ENCODE measurements around the gene AGBL4. TPM values are rescaled to one million over a fixed set of nuclear protein-coding genes. Genes with fewer than 3 reads are reported as not detected.

AGBL4 gene
- total and polyA plus RNA-seq, 7 experiments from 2014 or later, result 0.27 TPM; not detected in 6

GRCh38 chr1:49556676-49557234, 467.0 kb downstream of the AGBL4 start:
- H3K36me3 Mint-ChIP-seq, result no peaks in the 10 kb centered on the region
- peaks cover 2 to 30% (median 13%) of the 10 kb centered on the region in 11 donors for H3K9me3 Mint-ChIP-seq
- H3K27ac ChIP-seq (ENCODE audit: low read depth, low read length), result no peak overlapping the region
- H3K27me3 Mint-ChIP-seq, result peaks cover 0 to 5% (median 0%) of the 10 kb centered on the region in 5 donors
- DNase-seq, result no peak
- H3K4me1 ChIP-seq (ENCODE audit: control insufficient read depth in 2 of 2, insufficient read depth in 2 of 2, low read length in 2 of 2), result no peaks in the 10 kb centered on the region
- no peak overlapping the region for H3K4me3 Mint-ChIP-seq
- no peak overlapping the region for H3K4me3 ChIP-seq (ENCODE audit: low read length)
- no peaks in the 10 kb centered on the region for H3K4me1 Mint-ChIP-seq
- ChIA-PET CTCF (no interaction called here), POLR2A (no interaction called here)
- no peaks in the 10 kb centered on the region for H3K36me3 ChIP-seq (ENCODE audit: control insufficient read depth in 2 of 3, insufficient read depth in 3 of 3, low read length in 3 of 3)
- no peak for ATAC-seq
- no peaks in the 10 kb centered on the region for H3K9me3 ChIP-seq (ENCODE audit: control insufficient read depth in 2 of 3, low read length in 3 of 3)
- H3K27ac Mint-ChIP-seq, result no peak overlapping the region
- intact Hi-C loops (cut with micrococcal nuclease), result no loop called here
- H3K27me3 ChIP-seq (ENCODE audit: control insufficient read depth in 2 of 2, insufficient read depth in 2 of 2, low read length in 2 of 2), result no peaks in the 10 kb centered on the region

DNA sequence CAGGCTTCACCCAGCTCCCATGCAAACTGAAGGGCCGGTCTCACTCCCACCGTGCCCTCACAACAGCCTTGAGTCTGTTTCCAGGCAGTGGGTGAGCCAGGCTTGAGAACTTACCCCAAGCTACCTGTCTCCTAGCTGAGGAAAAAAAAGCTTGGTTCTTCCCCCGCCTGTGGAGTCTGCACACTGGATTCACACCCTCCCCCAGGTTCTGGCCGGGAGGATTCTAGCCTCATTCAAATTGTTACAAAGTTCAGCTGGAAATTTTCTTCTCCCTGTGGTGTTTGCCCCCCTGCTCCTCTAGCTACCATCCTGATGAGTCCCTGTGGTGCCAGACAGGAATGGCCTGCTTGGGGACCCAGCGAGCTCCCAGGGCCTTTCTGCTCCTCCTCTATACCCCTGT, 471.7 kb downstream of the AGBL4 start:
- no peak overlapping the region for H3K4me3 ChIP-seq (ENCODE audit: low read length)
- H3K27ac ChIP-seq (ENCODE audit: low read depth, low read length), result no peak overlapping the region

GRCh38 chr1:49544615-49545014, 479.1 kb downstream of the AGBL4 start:
- DNase-seq, result no peak
- ATAC-seq, result no peak
- H3K27me3 ChIP-seq (ENCODE audit: control insufficient read depth in 2 of 2, insufficient read depth in 2 of 2, low read length in 2 of 2), result no peaks in the 10 kb centered on the region
- no peak overlapping the region for H3K4me3 Mint-ChIP-seq
- H3K4me1 ChIP-seq (ENCODE audit: control insufficient read depth in 2 of 2, insufficient read depth in 2 of 2, low read length in 2 of 2), result no peaks in the 10 kb centered on the region
- no peaks in the 10 kb centered on the region for H3K27me3 Mint-ChIP-seq
- H3K9me3 ChIP-seq (ENCODE audit: control insufficient read depth in 2 of 3, low read length in 3 of 3), result no peaks in the 10 kb centered on the region
- H3K36me3 ChIP-seq (ENCODE audit: control insufficient read depth in 2 of 3, insufficient read depth in 3 of 3, low read length in 3 of 3), result no peaks in the 10 kb centered on the region
- ChIA-PET CTCF (no interaction called here), POLR2A (no interaction called here)
- intact Hi-C loops (cut with micrococcal nuclease), result no loop called here
- H3K9me3 Mint-ChIP-seq, result peaks cover 0 to 23% (median 11%) of the 10 kb centered on the region in 11 donors
- H3K36me3 Mint-ChIP-seq, result no peaks in the 10 kb centered on the region
- H3K27ac ChIP-seq (ENCODE audit: low read depth, low read length), result no peak overlapping the region
- no peaks in the 10 kb centered on the region for H3K4me1 Mint-ChIP-seq
- H3K4me3 ChIP-seq (ENCODE audit: low read length), result no peak overlapping the region
- H3K27ac Mint-ChIP-seq, result no peak overlapping the region

More for the DNA sequence above, 471.7 kb downstream of the AGBL4 start:
- intact Hi-C loops (cut with micrococcal nuclease), result no loop called here
- no peaks in the 10 kb centered on the region for H3K4me1 Mint-ChIP-seq
- Histone ChIP-seq H3K36me3 (ENCODE audit: control insufficient read depth in 2 of 3, insufficient read depth in 3 of 3, low read length in 3 of 3) (no peaks in the 10 kb centered on the region), H3K4me1 (ENCODE audit: control insufficient read depth in 2 of 2, insufficient read depth in 2 of 2, low read length in 2 of 2) (no peaks in the 10 kb centered on the region), H3K27me3 (ENCODE audit: control insufficient read depth in 2 of 2, insufficient read depth in 2 of 2, low read length in 2 of 2) (no peaks in the 10 kb centered on the region), H3K9me3 (ENCODE audit: control insufficient read depth in 2 of 3, low read length in 3 of 3) (no peaks in the 10 kb centered on the region)
- ATAC-seq (no peak), DNase-seq (no peak)
- H3K27me3 Mint-ChIP-seq, result peaks cover 0 to 5% (median 0%) of the 10 kb centered on the region in 5 donors
- no peak overlapping the region for H3K4me3 Mint-ChIP-seq
- CTCF ChIA-PET, result no interaction called here
- peaks cover 0 to 4% (median 0%) of the 10 kb centered on the region in 5 donors for H3K36me3 Mint-ChIP-seq
- POLR2A ChIA-PET, result no interaction called here
- H3K9me3 Mint-ChIP-seq, result peaks cover 4 to 28% (median 17%) of the 10 kb centered on the region in 11 donors
- H3K27ac Mint-ChIP-seq, result no peak overlapping the region

- no peaks in the 10 kb centered on the region for H3K36me3 Mint-ChIP-seq
- Histone ChIP-seq H3K27ac (ENCODE audit: low read depth, low read length) (no peak overlapping the region), H3K36me3 (ENCODE audit: control insufficient read depth in 2 of 3, insufficient read depth in 3 of 3, low read length in 3 of 3) (no peaks in the 10 kb centered on the region), H3K9me3 (ENCODE audit: control insufficient read depth in 2 of 3, low read length in 3 of 3) (no peaks in the 10 kb centered on the region), H3K4me3 (ENCODE audit: low read length) (no peak overlapping the region), H3K4me1 (ENCODE audit: control insufficient read depth in 2 of 2, insufficient read depth in 2 of 2, low read length in 2 of 2) (no peaks in the 10 kb centered on the region), H3K27me3 (ENCODE audit: control insufficient read depth in 2 of 2, insufficient read depth in 2 of 2, low read length in 2 of 2) (no peaks in the 10 kb centered on the region)
- no peak overlapping the region for H3K4me3 Mint-ChIP-seq
- H3K9me3 Mint-ChIP-seq, result peaks cover 0 to 20% (median 8%) of the 10 kb centered on the region in 11 donors
- DNase-seq (no peak), ATAC-seq (no peak)
- H3K27ac Mint-ChIP-seq, result no peak overlapping the region
- CTCF ChIA-PET, result no interaction called here
- POLR2A ChIA-PET, result no interaction called here
- intact Hi-C loops (cut with micrococcal nuclease), result no loop called here
- no peaks in the 10 kb centered on the region for H3K27me3 Mint-ChIP-seq
- no peaks in the 10 kb centered on the region for H3K4me1 Mint-ChIP-seq
These were observed 482.5 kb downstream of the AGBL4 start for GRCh38 chr1:49541096-49541752.

GRCh38 chr1:49527606-49528305, 496.0 kb downstream of the AGBL4 start:
- Mint-ChIP-seq H3K36me3 (no peaks in the 10 kb centered on the region), H3K27ac (no peak overlapping the region), H3K9me3 (peaks cover 0 to 2% (median 0%) of the 10 kb centered on the region in 11 donors), H3K4me3 (no peak overlapping the region), H3K27me3 (no peaks in the 10 kb centered on the region), H3K4me1 (no peaks in the 10 kb centered on the region)
- H3K27me3 ChIP-seq (ENCODE audit: control insufficient read depth in 2 of 2, insufficient read depth in 2 of 2, low read length in 2 of 2), result no peaks in the 10 kb centered on the region
- ChIA-PET CTCF (no interaction called here), POLR2A (no interaction called here)
- H3K27ac ChIP-seq (ENCODE audit: low read depth, low read length), result no peak overlapping the region
- no peak for DNase-seq
- H3K4me1 ChIP-seq (ENCODE audit: control insufficient read depth in 2 of 2, insufficient read depth in 2 of 2, low read length in 2 of 2), result no peaks in the 10 kb centered on the region
- H3K4me3 ChIP-seq (ENCODE audit: low read length), result no peak overlapping the region
- H3K9me3 ChIP-seq (ENCODE audit: control insufficient read depth in 2 of 3, low read length in 3 of 3), result no peaks in the 10 kb centered on the region
- H3K36me3 ChIP-seq (ENCODE audit: control insufficient read depth in 2 of 3, insufficient read depth in 3 of 3, low read length in 3 of 3), result no peaks in the 10 kb centered on the region
- intact Hi-C loops (cut with micrococcal nuclease), result no loop called here
- ATAC-seq, result no peak

DNA sequence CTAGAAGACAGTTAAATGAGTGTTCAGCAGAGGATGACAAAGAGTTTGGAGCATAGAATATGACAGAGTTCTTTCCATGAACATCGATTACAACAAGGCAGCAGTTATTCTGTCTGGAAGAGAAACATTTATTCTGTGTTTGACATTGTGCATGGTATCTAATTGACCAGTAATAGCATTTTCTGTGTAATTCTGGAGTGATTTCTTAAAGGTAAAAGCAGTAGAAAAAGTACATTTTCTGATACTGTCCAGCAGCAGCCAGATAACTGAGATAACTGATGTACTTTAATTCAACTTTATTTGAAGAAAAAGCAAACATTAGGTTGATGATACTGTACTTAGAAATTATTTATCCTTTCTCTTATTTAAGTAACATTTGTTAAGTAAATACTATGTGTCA, 497.1 kb downstream of the AGBL4 start:
- H3K36me3 Mint-ChIP-seq, result no peaks in the 10 kb centered on the region
- intact Hi-C loops (cut with micrococcal nuclease), result no loop called here
- ChIA-PET POLR2A (no interaction called here), CTCF (no interaction called here)
- Histone ChIP-seq H3K36me3 (ENCODE audit: control insufficient read depth in 2 of 3, insufficient read depth in 3 of 3, low read length in 3 of 3) (no peaks in the 10 kb centered on the region), H3K4me1 (ENCODE audit: control insufficient read depth in 2 of 2, insufficient read depth in 2 of 2, low read length in 2 of 2) (no peaks in the 10 kb centered on the region), H3K27ac (ENCODE audit: low read depth, low read length) (no peak overlapping the region), H3K4me3 (ENCODE audit: low read length) (no peak overlapping the region), H3K27me3 (ENCODE audit: control insufficient read depth in 2 of 2, insufficient read depth in 2 of 2, low read length in 2 of 2) (no peaks in the 10 kb centered on the region), H3K9me3 (ENCODE audit: control insufficient read depth in 2 of 3, low read length in 3 of 3) (no peaks in the 10 kb centered on the region)
- ATAC-seq (no peak), DNase-seq (no peak)
- H3K27ac Mint-ChIP-seq, result no peak overlapping the region
- no peaks in the 10 kb centered on the region for H3K4me1 Mint-ChIP-seq
- peaks cover 0 to 6% (median 0%) of the 10 kb centered on the region in 5 donors for H3K27me3 Mint-ChIP-seq
- no peak overlapping the region for H3K4me3 Mint-ChIP-seq
- peaks cover 0 to 2% (median 0%) of the 10 kb centered on the region in 11 donors for H3K9me3 Mint-ChIP-seq

- DNase-seq (no peak), ATAC-seq (no peak)
- Mint-ChIP-seq H3K27me3 (peaks cover 0 to 6% (median 0%) of the 10 kb centered on the region in 5 donors), H3K4me3 (no peak overlapping the region), H3K36me3 (no peaks in the 10 kb centered on the region), H3K4me1 (no peaks in the 10 kb centered on the region), H3K27ac (no peak overlapping the region), H3K9me3 (peaks cover 0 to 5% (median 0%) of the 10 kb centered on the region in 11 donors)
- ChIA-PET CTCF (no interaction called here), POLR2A (no interaction called here)
- no peaks in the 10 kb centered on the region for H3K4me1 ChIP-seq (ENCODE audit: control insufficient read depth in 2 of 2, insufficient read depth in 2 of 2, low read length in 2 of 2)
- no peak overlapping the region for H3K27ac ChIP-seq (ENCODE audit: low read depth, low read length)
- H3K4me3 ChIP-seq (ENCODE audit: low read length), result no peak overlapping the region
- no peaks in the 10 kb centered on the region for H3K9me3 ChIP-seq (ENCODE audit: control insufficient read depth in 2 of 3, low read length in 3 of 3)
- no peaks in the 10 kb centered on the region for H3K36me3 ChIP-seq (ENCODE audit: control insufficient read depth in 2 of 3, insufficient read depth in 3 of 3, low read length in 3 of 3)
- intact Hi-C loops (cut with micrococcal nuclease), result no loop called here
- H3K27me3 ChIP-seq (ENCODE audit: control insufficient read depth in 2 of 2, insufficient read depth in 2 of 2, low read length in 2 of 2), result no peaks in the 10 kb centered on the region
These were observed 500.0 kb downstream of the AGBL4 start for GRCh38 chr1:49523764-49524163.

Data from naive thymus-derived CD4-positive, alpha-beta T cell (primary cell).